Body of pancreas (tissue), 4 donors: Measurements from ENCODE around the gene LRRC10B.

Source experiments
- POLR2A ChIP-seq, 3 donors: fragments of 450-650 bp; IDR thresholded peaks; one replicate each; pipeline ENCODE4 v1.6.1; 2016; ENCODE audit warnings: antibody characterized with exemption in 3 of 3, mild to moderate bottlenecking in 2 of 3
- TF ChIP-seq, protein P1 (sequence below), 7 experiments: fragments of 450-650 bp in 4 of 7; fragments of 200-600 bp in 3 of 7; sonication (generic) in 3 of 7; IDR thresholded peaks; one replicate each; pipeline ENCODE4 v1.5.1; 2016 to 2019; ENCODE audit warnings: antibody characterized with exemption in 7 of 7

DNA sequence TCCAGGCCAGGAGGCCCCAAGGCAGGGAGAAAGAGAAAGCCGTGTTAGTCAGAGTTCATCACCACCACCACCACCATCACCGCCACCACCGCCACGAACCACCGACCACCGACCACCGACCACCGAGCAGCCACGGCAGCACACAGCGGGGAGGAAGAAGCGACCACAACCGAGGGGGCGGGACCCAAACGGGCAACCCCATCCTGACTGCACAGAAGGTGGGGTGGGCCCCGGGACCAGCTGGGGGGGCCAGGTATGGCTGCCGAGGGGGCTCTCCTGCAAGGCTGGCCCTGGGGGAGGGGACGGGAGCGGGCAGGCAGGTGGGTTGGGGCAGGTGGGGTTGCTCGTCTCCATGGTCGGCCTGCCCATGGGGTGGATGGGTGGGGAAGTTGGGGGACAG is 38.1 kb downstream of the LRRC10B start:
- no peak for TF ChIP-seq POLR2A (IDR thresholded peaks at IDR 0.05)
- TF ChIP-seq, protein P1, sequence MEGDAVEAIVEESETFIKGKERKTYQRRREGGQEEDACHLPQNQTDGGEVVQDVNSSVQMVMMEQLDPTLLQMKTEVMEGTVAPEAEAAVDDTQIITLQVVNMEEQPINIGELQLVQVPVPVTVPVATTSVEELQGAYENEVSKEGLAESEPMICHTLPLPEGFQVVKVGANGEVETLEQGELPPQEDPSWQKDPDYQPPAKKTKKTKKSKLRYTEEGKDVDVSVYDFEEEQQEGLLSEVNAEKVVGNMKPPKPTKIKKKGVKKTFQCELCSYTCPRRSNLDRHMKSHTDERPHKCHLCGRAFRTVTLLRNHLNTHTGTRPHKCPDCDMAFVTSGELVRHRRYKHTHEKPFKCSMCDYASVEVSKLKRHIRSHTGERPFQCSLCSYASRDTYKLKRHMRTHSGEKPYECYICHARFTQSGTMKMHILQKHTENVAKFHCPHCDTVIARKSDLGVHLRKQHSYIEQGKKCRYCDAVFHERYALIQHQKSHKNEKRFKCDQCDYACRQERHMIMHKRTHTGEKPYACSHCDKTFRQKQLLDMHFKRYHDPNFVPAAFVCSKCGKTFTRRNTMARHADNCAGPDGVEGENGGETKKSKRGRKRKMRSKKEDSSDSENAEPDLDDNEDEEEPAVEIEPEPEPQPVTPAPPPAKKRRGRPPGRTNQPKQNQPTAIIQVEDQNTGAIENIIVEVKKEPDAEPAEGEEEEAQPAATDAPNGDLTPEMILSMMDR (IDR thresholded peaks at IDR 0.05): no peak
